HL-60 (cell line): ENCODE results near the gene FRRS1L.

ENCODE experiments used
- DNase-seq, 2 experiments: peaks; one replicate each; pipeline ENCODE4 v3.0.0-alpha.2; 2010 to 2020; ENCODE audit warnings: low read depth in 1 of 2, low spot score in 1 of 2
- H3K27ac ChIP-seq: fragments of 250-450 bp; sonication (Bioruptor Pico); replicated peaks from 2 replicates; pipeline ENCODE4 v1.5.1; 2020; ENCODE audit warnings: mild to moderate bottlenecking, moderate library complexity
- H3K27me3 ChIP-seq: fragments of 250-450 bp; sonication (Bioruptor Pico); 2 replicates; pipeline ENCODE4 v1.5.1; 2021; ENCODE audit warnings: mild to moderate bottlenecking, moderate library complexity; ENCODE audit not compliant: insufficient read depth, poor library complexity, severe bottlenecking
- H3K4me3 ChIP-seq: replicated peaks from 2 replicates; pipeline ENCODE4 v1.5.1; 2011; ENCODE audit warnings: mild to moderate bottlenecking, control low read depth, low read length; ENCODE audit not compliant: insufficient read depth
- GABPA ChIP-seq: IDR thresholded peaks from 2 replicates; pipeline ENCODE4 v1.6.1; 2012; ENCODE audit warnings: low read depth
- POLR2AphosphoS5 ChIP-seq: IDR thresholded peaks from 2 replicates; pipeline ENCODE4 v1.6.1; 2012; ENCODE audit warnings: low read depth
- SPI1 ChIP-seq: IDR thresholded peaks from 2 replicates; pipeline ENCODE4 v1.6.1; 2012; ENCODE audit warnings: low read depth, mild to moderate bottlenecking, borderline replicate concordance
- TF ChIP-seq, protein P1 (sequence below): IDR thresholded peaks from 2 replicates; pipeline ENCODE4 v1.6.1; 2012; ENCODE audit warnings: low read depth; ENCODE audit not compliant: insufficient replicate concordance
- TF ChIP-seq, protein P2 (sequence below): IDR thresholded peaks from one replicate; pipeline ENCODE4 v1.5.1; 2011; ENCODE audit warnings: low read length, control low read depth, inconsistent platforms; ENCODE audit not compliant: insufficient read depth

FRRS1L gene

DNA sequence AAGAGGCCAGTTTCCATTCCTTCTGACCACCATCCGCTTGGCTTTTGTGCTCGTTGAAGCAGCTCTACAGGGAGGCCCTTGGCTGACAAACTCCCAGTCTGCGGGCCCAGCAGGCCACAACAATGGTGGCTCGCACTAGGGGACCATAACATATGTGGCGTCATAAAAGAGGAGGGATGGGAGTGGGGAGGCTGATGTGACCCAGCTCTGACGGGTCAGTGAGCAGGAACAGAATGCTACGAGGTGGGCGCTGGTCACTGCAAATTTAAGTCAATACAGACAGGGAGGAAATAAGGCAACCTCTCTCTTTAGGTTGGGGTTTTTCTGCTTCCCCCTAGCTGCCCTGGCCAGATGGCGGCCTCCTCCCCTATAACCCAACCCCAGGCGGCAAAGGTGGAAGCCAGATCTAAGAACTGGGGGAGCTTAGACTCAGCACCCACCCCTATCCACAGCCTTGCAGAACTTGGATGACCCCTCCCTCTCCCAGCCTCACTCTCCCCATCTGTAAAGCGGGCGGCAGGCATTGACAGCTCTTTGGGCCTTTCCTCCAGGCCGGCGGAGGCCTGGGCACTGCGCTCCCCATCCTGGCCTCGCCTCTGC is 778 bp downstream of the FRRS1L start:
- Histone ChIP-seq H3K27ac (no peak overlapping the region), H3K27me3 (peaks cover 19% of the 10 kb centered on the region), H3K4me3 (no peak overlapping the region)
- TF ChIP-seq GABPA: no peak
- TF ChIP-seq SPI1: no peak
- no peak for TF ChIP-seq POLR2AphosphoS5
- TF ChIP-seq, protein P1, sequence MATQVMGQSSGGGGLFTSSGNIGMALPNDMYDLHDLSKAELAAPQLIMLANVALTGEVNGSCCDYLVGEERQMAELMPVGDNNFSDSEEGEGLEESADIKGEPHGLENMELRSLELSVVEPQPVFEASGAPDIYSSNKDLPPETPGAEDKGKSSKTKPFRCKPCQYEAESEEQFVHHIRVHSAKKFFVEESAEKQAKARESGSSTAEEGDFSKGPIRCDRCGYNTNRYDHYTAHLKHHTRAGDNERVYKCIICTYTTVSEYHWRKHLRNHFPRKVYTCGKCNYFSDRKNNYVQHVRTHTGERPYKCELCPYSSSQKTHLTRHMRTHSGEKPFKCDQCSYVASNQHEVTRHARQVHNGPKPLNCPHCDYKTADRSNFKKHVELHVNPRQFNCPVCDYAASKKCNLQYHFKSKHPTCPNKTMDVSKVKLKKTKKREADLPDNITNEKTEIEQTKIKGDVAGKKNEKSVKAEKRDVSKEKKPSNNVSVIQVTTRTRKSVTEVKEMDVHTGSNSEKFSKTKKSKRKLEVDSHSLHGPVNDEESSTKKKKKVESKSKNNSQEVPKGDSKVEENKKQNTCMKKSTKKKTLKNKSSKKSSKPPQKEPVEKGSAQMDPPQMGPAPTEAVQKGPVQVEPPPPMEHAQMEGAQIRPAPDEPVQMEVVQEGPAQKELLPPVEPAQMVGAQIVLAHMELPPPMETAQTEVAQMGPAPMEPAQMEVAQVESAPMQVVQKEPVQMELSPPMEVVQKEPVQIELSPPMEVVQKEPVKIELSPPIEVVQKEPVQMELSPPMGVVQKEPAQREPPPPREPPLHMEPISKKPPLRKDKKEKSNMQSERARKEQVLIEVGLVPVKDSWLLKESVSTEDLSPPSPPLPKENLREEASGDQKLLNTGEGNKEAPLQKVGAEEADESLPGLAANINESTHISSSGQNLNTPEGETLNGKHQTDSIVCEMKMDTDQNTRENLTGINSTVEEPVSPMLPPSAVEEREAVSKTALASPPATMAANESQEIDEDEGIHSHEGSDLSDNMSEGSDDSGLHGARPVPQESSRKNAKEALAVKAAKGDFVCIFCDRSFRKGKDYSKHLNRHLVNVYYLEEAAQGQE: no peak
- TF ChIP-seq, protein P2, sequence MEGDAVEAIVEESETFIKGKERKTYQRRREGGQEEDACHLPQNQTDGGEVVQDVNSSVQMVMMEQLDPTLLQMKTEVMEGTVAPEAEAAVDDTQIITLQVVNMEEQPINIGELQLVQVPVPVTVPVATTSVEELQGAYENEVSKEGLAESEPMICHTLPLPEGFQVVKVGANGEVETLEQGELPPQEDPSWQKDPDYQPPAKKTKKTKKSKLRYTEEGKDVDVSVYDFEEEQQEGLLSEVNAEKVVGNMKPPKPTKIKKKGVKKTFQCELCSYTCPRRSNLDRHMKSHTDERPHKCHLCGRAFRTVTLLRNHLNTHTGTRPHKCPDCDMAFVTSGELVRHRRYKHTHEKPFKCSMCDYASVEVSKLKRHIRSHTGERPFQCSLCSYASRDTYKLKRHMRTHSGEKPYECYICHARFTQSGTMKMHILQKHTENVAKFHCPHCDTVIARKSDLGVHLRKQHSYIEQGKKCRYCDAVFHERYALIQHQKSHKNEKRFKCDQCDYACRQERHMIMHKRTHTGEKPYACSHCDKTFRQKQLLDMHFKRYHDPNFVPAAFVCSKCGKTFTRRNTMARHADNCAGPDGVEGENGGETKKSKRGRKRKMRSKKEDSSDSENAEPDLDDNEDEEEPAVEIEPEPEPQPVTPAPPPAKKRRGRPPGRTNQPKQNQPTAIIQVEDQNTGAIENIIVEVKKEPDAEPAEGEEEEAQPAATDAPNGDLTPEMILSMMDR: no peak
- DNase-seq: no peak

DNA sequence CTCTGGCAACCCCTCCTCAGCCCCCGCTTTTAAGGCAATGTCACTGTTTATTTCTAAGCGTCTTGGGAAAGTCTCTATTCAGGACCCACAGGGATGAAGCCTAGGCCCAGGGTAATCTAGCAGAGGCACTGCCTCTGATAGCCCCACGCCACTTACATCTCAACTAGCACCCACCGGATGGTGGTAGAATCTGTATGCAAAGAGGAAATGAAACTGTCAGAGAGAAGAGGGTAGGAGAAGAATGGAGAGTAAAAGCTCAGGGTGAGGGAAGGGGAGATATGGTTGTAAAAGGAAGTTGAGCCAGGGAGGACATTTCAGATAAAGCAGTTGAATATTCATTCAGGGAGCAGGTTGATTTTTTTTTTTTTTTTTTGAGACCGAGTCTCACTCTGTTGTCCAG is 3.0 kb downstream of the FRRS1L start:
- Histone ChIP-seq H3K27me3 (peaks cover 19% of the 10 kb centered on the region), H3K4me3 (no peak overlapping the region), H3K27ac (no peak overlapping the region)
- TF ChIP-seq GABPA: no peak
- no peak for TF ChIP-seq SPI1
- no peak for TF ChIP-seq POLR2AphosphoS5
- TF ChIP-seq, protein P1: no peak
- TF ChIP-seq, protein P2: no peak
- DNase-seq: no peak

DNA sequence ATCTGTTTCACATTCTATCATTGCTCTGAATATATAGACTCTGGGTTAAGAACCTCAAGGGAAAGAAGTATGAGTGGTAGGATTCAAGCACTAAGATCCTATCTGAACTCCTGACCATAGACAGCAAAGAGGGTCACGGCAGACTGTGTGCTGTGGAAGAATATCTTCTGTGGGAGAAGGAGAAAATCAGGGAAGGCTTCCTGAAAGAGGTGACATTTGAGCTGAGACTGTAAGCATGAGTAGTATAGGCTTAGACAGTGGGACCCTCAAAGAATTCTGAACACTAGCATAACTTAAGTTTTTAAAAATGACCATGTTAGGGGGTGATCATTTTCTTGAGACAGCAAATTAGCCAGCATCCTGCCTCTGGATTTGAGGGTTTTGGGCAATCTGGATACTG is 3.9 kb downstream of the FRRS1L start:
- Histone ChIP-seq H3K4me3 (no peak overlapping the region), H3K27ac (no peak overlapping the region), H3K27me3 (peaks cover 17% of the 10 kb centered on the region)
- TF ChIP-seq GABPA: no peak
- no peak for TF ChIP-seq SPI1
- TF ChIP-seq, protein P1: no peak
- TF ChIP-seq POLR2AphosphoS5: no peak
- TF ChIP-seq, protein P2: no peak
- no peak for DNase-seq
